ENCODE data around the gene CNTNAP2.

The CNTNAP2 gene

DNA sequence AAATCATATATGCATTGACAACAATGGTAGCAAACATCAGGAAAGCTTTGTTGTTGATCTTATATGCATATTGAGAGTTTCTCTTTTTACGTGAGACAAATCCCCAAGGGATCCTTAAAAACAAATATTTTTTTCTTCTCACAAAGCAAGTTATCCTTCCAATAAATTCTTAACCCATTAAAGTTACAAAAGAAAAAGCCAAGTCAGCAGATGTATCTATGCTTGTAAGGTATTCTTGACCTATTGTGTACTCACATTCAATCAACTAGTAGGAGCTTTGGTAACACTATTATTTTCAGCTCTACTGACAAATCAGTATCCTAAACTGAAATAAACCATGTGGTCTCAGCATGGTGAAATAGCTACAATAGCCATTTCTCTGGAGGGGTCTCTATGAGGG is 586.3 kb downstream of the CNTNAP2 start:
- TF ChIP-seq, protein P1, sequence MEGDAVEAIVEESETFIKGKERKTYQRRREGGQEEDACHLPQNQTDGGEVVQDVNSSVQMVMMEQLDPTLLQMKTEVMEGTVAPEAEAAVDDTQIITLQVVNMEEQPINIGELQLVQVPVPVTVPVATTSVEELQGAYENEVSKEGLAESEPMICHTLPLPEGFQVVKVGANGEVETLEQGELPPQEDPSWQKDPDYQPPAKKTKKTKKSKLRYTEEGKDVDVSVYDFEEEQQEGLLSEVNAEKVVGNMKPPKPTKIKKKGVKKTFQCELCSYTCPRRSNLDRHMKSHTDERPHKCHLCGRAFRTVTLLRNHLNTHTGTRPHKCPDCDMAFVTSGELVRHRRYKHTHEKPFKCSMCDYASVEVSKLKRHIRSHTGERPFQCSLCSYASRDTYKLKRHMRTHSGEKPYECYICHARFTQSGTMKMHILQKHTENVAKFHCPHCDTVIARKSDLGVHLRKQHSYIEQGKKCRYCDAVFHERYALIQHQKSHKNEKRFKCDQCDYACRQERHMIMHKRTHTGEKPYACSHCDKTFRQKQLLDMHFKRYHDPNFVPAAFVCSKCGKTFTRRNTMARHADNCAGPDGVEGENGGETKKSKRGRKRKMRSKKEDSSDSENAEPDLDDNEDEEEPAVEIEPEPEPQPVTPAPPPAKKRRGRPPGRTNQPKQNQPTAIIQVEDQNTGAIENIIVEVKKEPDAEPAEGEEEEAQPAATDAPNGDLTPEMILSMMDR (conservative IDR thresholded peaks at IDR 0.05) = no peak
- no peak for TF ChIP-seq ZFX (IDR thresholded peaks at IDR 0.05)
- H3K27ac ChIP-seq = no peak overlapping the region

DNA sequence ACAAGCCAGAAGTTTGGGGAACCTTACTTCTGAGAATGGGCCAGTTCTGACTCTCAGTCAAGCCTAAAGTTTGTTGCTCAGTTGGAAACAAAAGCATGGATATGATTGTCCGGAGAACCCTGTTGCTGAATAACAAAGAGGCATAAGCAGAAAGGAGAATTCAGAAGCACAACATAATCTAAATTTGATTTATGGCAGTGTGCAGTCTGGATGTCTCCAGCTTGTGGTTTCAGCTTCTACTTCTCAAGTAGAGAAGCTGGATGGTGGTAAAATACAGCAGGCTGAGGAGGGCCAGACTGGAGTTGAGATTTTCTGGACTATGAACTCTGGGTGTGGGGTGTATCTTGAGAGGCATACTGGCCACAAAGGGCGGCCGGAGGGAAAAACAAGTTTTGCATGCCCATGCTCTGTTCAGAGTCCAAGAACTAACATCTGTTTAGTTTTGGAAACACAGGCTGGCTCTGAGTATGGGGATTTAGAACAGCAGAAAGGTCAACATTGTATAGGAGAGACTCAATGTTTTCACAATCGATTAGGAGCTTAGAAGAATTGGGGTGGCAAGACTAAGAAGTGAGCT is 592.9 kb downstream of the CNTNAP2 start:
- H3K27ac ChIP-seq = no peak overlapping the region
- TF ChIP-seq ZFX (IDR thresholded peaks at IDR 0.05) = no peak
- TF ChIP-seq, protein P1 (conservative IDR thresholded peaks at IDR 0.05) = no peak

GRCh38 chr7:146713205-146713604 is 596.6 kb downstream of the CNTNAP2 start:
- no peak for TF ChIP-seq ZFX (IDR thresholded peaks at IDR 0.05)
- TF ChIP-seq, protein P1 (conservative IDR thresholded peaks at IDR 0.05) = no peak
- no peak overlapping the region for H3K27ac ChIP-seq

GRCh38 chr7:146713934-146714333 is 597.3 kb downstream of the CNTNAP2 start:
- no peak overlapping the region for H3K27ac ChIP-seq
- TF ChIP-seq ZFX (IDR thresholded peaks at IDR 0.05) = no peak
- TF ChIP-seq, protein P1 (conservative IDR thresholded peaks at IDR 0.05) = no peak

GRCh38 chr7:146720195-146720594 is 603.6 kb downstream of the CNTNAP2 start:
- H3K27ac ChIP-seq = no peak overlapping the region

DNA sequence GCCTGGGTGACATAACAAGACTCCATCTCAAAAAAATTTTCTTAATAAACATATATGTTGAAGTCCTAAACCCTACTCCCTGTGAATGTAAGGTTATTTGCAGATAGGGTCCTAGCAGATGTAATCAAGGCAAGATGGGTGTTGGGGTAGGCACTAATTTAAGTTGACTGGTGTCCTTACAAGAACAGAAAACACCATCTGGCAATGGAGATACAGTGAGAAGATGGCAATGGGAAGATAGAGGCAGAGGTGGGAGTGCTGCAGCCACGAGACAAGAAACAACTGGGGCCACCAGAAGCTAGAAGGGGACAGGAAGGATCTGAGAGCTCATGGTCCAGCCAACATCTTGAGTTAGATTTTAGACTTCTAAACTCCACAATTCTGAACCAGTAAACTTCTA is 606.4 kb downstream of the CNTNAP2 start:
- TF ChIP-seq, protein P1 (conservative IDR thresholded peaks at IDR 0.05) = no peak
- TF ChIP-seq ZFX (IDR thresholded peaks at IDR 0.05) = no peak

More at GRCh38 chr7:146720195-146720594, 603.6 kb downstream of the CNTNAP2 start:
- TF ChIP-seq, protein P1 (conservative IDR thresholded peaks at IDR 0.05) = no peak
- TF ChIP-seq ZFX (IDR thresholded peaks at IDR 0.05) = no peak

GRCh38 chr7:146725520-146725919 is 608.9 kb downstream of the CNTNAP2 start:
- no peak overlapping the region for H3K27ac ChIP-seq
- TF ChIP-seq, protein P1 (conservative IDR thresholded peaks at IDR 0.05) = no peak
- TF ChIP-seq ZFX (IDR thresholded peaks at IDR 0.05) = no peak

More for the DNA sequence above, 606.4 kb downstream of the CNTNAP2 start:
- H3K27ac ChIP-seq = no peak overlapping the region

Measured in C4-2B (cell line).